Measurements from ENCODE around the gene PIP4K2A. TPM values are rescaled to one million over a fixed set of nuclear protein-coding genes. Genes with fewer than 3 reads are reported as not detected.
A peak's percentile ranks its signal among the peaks of the same experiment; 100 is the strongest.

PIP4K2A gene
- total RNA-seq, 2 donors from 2014 or later: 11.3 to 16.8 TPM

DNA sequence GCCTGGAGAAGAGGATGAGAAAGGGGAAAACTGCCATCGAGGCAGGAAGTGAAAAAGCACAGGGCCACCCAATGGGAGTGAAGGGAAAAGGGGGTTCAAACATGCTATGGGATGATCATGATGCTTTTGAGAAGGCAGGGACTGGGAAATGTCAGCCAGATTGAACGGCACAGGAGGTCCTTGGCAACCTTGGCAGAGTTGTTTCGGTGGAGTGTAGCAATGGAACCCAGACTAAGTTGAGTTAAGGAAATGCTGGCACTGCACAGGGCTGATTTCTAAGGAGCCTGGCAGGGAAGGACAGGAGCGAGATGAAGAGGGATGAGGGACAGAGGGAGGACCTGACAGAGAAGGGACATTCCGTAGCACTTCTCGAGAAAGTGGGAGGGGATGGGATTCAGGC, 101.4 kb downstream of the PIP4K2A start:
- DNase-seq (no peak), ATAC-seq (no peak)
- intact Hi-C loops (cut with DNase I, micrococcal nuclease): no loop called here

- DNase-seq: no peak
- ATAC-seq: no peak
- intact Hi-C loops (cut with DNase I, micrococcal nuclease): no loop called here
Measured at GRCh38 chr10:22612318-22612717, 102.1 kb downstream of the PIP4K2A start.

- DNase-seq: no peak
- no peak for ATAC-seq
- intact Hi-C loops (cut with DNase I, micrococcal nuclease): no loop called here
Measured at GRCh38 chr10:22611425-22612115, 102.8 kb downstream of the PIP4K2A start.

DNA sequence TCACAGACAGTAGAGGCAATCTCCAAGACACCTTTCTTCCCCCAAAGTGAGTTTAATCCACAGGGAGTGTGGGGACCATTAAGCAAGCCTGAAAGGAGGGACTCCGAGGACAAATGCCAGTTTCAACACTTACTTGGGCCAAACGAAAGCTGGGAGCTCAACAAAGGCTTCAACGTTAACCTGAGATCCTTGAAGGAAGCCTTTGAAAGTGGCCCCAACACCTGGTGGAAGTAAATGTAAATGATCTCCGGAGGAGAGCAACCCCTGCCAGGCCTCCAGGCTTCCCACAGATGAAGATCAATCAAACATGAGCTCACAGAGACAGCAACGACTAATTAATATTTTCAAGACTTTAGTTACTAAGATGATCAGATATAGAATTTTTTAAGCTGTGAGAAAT, 103.8 kb downstream of the PIP4K2A start:
- DNase-seq: no peak
- intact Hi-C loops (cut with DNase I, micrococcal nuclease): no loop called here
- ATAC-seq: no peak

DNA sequence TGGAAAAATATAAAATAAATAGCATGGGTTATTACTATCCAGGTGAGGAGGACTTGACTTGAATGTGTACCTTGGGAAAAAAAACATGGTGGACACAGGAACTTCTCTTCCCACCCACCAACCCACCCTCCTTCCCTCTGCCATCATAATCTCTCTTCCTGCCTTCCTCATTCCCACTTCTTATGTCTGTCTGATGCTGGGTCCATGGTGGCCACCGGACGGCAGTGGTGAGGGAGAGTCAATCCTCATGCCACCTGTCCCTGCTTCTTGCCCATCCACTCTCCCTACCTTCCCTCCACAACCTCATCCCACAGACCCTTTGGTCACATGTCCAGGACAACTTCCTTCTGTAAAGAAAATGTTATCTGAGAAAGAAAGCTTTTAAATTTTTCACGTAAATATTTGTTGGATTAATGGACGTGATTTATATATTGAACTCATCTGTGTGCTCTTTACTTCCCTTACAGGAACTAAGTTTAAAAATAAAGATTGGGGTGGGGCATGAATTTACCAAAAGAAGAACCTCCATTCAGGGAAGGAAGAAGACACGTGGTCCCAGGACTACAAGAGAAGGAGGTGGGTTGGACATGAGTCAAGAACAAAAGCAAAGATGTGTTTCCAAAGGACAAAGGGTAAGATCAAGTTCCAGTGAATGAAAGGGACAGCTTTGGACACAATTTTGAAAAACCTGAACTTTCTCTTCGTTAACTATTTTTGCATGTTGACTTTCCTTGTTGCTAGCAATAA, 104.5 kb downstream of the PIP4K2A start:
- DNase-seq: no peak
- intact Hi-C loops (cut with DNase I, micrococcal nuclease): no loop called here
- no peak for ATAC-seq

DNA sequence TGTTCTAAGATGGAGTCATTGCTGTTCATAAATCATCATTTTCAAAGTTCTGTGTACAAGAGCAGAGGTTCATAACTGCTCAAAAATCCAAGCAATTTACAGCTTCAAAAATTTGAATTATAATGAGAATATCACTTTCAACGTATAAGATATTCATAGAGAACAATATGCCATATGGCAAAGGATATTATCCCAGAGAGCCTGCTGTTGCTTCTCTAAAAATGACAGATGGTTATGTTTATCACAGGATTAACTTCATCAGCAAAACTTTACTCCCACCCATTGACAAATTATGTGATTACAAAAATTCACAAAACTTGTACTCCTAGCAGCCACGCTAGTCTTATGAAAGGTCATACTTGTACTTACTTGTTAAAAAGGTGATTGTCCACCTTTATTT, 105.1 kb downstream of the PIP4K2A start:
- no peak for ATAC-seq
- intact Hi-C loops (cut with DNase I, micrococcal nuclease): no loop called here
- no peak for DNase-seq

DNA sequence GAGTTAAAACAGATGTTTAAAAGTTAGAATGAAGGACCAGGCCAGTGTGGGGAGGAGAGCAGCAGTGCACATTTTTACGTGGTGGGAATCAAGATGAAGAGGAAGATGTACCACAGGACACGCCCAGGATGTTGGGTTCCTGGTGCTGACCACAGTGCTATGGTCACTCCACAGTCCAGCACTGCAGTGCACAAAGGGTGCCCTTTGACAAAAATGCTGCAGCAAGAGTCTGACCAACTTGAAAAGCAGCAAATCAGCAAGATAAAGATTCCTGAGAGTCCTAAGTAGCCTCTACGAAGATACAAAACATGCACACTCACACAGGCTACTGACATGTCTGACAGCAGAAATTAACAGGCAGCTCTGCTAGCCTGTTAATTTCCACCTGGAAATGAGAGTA, 107.1 kb downstream of the PIP4K2A start:
- DNase-seq (no peak), ATAC-seq (no peak)
- intact Hi-C loops (cut with DNase I, micrococcal nuclease): no loop called here

- DNase-seq (peak; percentile 36 to 66), ATAC-seq (peak; percentile 50)
- intact Hi-C loops (cut with DNase I, micrococcal nuclease): no loop called here
Measured at GRCh38 chr10:22606164-22606614, 108.2 kb downstream of the PIP4K2A start.

GRCh38 chr10:22605168-22605567, 109.2 kb downstream of the PIP4K2A start:
- DNase-seq (no peak), ATAC-seq (no peak)
- intact Hi-C loops (cut with DNase I, micrococcal nuclease): no loop called here

- DNase-seq (no peak), ATAC-seq (no peak)
- intact Hi-C loops (cut with DNase I, micrococcal nuclease): no loop called here
Measured at GRCh38 chr10:22604344-22605126, 109.8 kb downstream of the PIP4K2A start.

- ATAC-seq (no peak), DNase-seq (no peak)
- intact Hi-C loops (cut with DNase I, micrococcal nuclease): no loop called here
Measured at GRCh38 chr10:22603581-22603980, 110.8 kb downstream of the PIP4K2A start.

- DNase-seq: no peak
- ATAC-seq: no peak
- intact Hi-C loops (cut with DNase I, micrococcal nuclease): no loop called here
Measured at GRCh38 chr10:22601618-22602017, 112.8 kb downstream of the PIP4K2A start.

DNA sequence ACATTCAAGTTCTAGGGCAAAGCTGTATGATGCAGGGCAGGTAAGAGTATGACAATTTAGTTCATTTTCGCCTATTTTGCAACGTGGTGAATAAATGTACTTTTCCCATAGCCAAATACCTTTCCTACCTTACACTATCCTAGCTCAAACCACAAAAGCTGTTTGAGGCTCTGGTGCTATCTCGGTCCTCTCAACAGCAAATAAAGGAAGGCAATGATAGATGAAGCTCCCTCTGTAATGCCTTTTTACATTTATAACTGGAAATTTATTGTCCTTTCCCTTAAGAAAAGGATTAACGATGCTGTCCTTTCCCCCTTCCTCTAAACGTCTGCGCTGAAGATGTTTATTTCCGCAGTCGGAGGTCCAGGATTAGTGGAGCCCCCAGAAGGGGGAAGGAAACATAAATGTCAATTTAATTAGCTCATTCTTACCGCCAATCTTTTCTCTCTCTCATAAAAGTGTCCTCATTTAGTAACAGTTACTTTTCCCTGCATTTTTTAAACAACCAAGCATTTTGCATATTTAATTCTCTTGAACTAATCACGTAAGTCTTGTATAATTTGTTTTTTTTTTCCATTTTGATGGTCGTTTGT, 114.6 kb downstream of the PIP4K2A start:
- intact Hi-C loops (cut with DNase I, micrococcal nuclease): no loop called here
- no peak for ATAC-seq
- no peak for DNase-seq

GRCh38 chr10:22599048-22599561, 115.3 kb downstream of the PIP4K2A start:
- DNase-seq: no peak
- no peak for ATAC-seq
- intact Hi-C loops (cut with DNase I, micrococcal nuclease): no loop called here

- intact Hi-C loops (cut with DNase I, micrococcal nuclease): no loop called here
- ATAC-seq (no peak), DNase-seq (no peak)
Measured at GRCh38 chr10:22598478-22598877, 115.9 kb downstream of the PIP4K2A start.

GRCh38 chr10:22597138-22597537, 117.2 kb downstream of the PIP4K2A start:
- DNase-seq: no peak
- intact Hi-C loops (cut with DNase I, micrococcal nuclease): no loop called here
- no peak for ATAC-seq

DNA sequence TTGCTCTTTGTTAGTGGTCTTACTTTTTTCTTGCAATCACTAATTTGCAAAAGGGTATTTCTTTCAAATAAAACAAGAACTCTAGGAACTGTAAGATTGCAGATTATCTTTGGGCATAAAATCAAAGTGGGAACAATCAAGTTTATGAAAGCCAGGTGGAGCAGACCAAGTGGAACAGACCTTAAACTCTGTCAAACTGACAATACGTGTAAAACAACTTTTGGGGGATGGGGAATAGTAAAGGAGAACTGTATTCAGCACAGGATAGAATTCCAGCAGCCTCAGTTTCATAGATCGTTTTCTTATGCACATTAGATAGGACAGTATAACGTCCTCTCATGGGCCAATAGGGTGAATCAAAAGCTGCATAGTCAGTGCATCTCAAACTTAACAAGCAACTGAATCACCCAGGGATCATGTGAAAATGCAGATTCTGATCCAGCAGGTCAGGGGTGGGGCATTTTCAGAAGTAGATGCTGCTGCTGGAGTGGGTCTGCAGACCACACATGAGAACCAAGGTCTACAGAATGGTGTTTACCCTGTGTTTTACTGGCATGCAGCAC, 120.7 kb downstream of the PIP4K2A start:
- DNase-seq (no peak), ATAC-seq (no peak)
- intact Hi-C loops (cut with DNase I, micrococcal nuclease): no loop called here

- intact Hi-C loops (cut with DNase I, micrococcal nuclease): no loop called here
- ATAC-seq: no peak
- DNase-seq: no peak
Measured at GRCh38 chr10:22593026-22593425, 121.4 kb downstream of the PIP4K2A start.
